Caco-2 (cell line): Measurements from ENCODE around the gene APRT. TPM values are rescaled to one million over a fixed set of nuclear protein-coding genes. Genes with fewer than 3 reads are reported as not detected.
A peak's percentile ranks its signal among the peaks of the same experiment; 100 is the strongest.

Experiments used
- BruUV-seq: library from RNA; stranded (reverse); fragments of 400-500 nt; replicated peaks from 2 replicates; lab custom pipeline; 2021; lab: Mats Ljungman, UMichigan
- CTCF ChIA-PET: fragments of 300-600 bp; sonication (Branson Sonifier 250); formaldehyde crosslinking; loops from one replicate; lab custom pipeline; 2022; ENCODE audit warnings: antibody characterized with exemption; lab: Charles Lee
- POLR2A ChIA-PET: fragments of 300-600 bp; sonication (Branson Sonifier 250); formaldehyde crosslinking; loops from one replicate; lab custom pipeline; 2022; ENCODE audit warnings: antibody characterized with exemption; lab: Charles Lee
- DNase-seq, 2 experiments: peaks; one replicate each; pipeline versions ENCODE4 v3.0.0 to v3.0.0-alpha.2; 2020 to 2022
- H3K27me3 ChIP-seq: replicated peaks from 2 replicates; pipeline ENCODE4 v1.6.0; 2011; ENCODE audit warnings: low read length; ENCODE audit not compliant: control insufficient read depth, insufficient read depth
- H3K36me3 ChIP-seq: 2 replicates; pipeline ENCODE4 v1.5.1; 2011; ENCODE audit warnings: low read length; ENCODE audit not compliant: control insufficient read depth, insufficient read depth
- H3K4me1 ChIP-seq: fragments of 250-450 bp; sonication (Bioruptor Pico); 2 replicates; pipeline ENCODE4 v1.5.1; 2020; ENCODE audit warnings: mild to moderate bottlenecking
- H3K4me3 ChIP-seq: 2 replicates; pipeline ENCODE4 v1.5.1; 2011; ENCODE audit warnings: low read depth, mild to moderate bottlenecking, control low read depth, low read length
- H3K9me3 ChIP-seq: fragments of 250-450 bp; sonication (Bioruptor Pico); 2 replicates; pipeline ENCODE4 v1.5.1; 2020; ENCODE audit warnings: mild to moderate bottlenecking, moderate library complexity
- H3K27ac Mint-ChIP-seq: one replicate; pipeline ENCODE4 v1.8.0; 2022; ENCODE audit warnings: mixed read lengths; ENCODE audit not compliant: unreplicated experiment
- H3K27me3 Mint-ChIP-seq: one replicate; pipeline ENCODE4 v1.8.0; 2022; ENCODE audit warnings: mixed read lengths; ENCODE audit not compliant: insufficient read depth, unreplicated experiment
- H3K36me3 Mint-ChIP-seq: one replicate; pipeline ENCODE4 v1.8.0; 2022; ENCODE audit warnings: mild to moderate bottlenecking, mixed read lengths; ENCODE audit not compliant: insufficient read depth, unreplicated experiment
- H3K4me1 Mint-ChIP-seq: one replicate; pipeline ENCODE4 v1.8.0; 2022; ENCODE audit warnings: low read depth, mixed read lengths; ENCODE audit not compliant: unreplicated experiment
- H3K4me3 Mint-ChIP-seq: one replicate; pipeline ENCODE4 v1.8.0; 2022; ENCODE audit warnings: mild to moderate bottlenecking, moderate library complexity, mixed read lengths; ENCODE audit not compliant: unreplicated experiment
- H3K9me3 Mint-ChIP-seq: one replicate; pipeline ENCODE4 v1.8.0; 2022; ENCODE audit warnings: mixed read lengths; ENCODE audit not compliant: unreplicated experiment
- intact Hi-C: fragments of 100-400 bp; cut with micrococcal nuclease; formaldehyde crosslinking; loops from one replicate; pipeline ENCODE4 v1.10.0; 2022; ENCODE audit not compliant: unreplicated experiment
- total RNA-seq: library from RNA; stranded (reverse); gene quantifications from 2 replicates; pipeline ENCODE4 v1.2.3, GENCODE V29; 2022
- TF ChIP-seq, protein P1 (sequence below), 2 experiments: fragments of 200-600 bp in 1 of 2; IDR thresholded peaks; 1 replicate in 1 of 2; 2 replicates in 1 of 2; pipeline versions ENCODE4 v1.5.1 to v1.8.0; 2011 to 2022; ENCODE audit warnings: antibody characterized with exemption in 1 of 2, control low read depth in 1 of 2, inconsistent platforms in 1 of 2, low read depth in 1 of 2, low read length in 1 of 2, mild to moderate bottlenecking in 1 of 2, moderate library complexity in 1 of 2; ENCODE audit not compliant: insufficient read depth in 1 of 2, severe bottlenecking in 1 of 2, unreplicated experiment in 1 of 2

APRT gene
- total RNA-seq, 1 experiment from 2014 or later, result 251 TPM

DNA sequence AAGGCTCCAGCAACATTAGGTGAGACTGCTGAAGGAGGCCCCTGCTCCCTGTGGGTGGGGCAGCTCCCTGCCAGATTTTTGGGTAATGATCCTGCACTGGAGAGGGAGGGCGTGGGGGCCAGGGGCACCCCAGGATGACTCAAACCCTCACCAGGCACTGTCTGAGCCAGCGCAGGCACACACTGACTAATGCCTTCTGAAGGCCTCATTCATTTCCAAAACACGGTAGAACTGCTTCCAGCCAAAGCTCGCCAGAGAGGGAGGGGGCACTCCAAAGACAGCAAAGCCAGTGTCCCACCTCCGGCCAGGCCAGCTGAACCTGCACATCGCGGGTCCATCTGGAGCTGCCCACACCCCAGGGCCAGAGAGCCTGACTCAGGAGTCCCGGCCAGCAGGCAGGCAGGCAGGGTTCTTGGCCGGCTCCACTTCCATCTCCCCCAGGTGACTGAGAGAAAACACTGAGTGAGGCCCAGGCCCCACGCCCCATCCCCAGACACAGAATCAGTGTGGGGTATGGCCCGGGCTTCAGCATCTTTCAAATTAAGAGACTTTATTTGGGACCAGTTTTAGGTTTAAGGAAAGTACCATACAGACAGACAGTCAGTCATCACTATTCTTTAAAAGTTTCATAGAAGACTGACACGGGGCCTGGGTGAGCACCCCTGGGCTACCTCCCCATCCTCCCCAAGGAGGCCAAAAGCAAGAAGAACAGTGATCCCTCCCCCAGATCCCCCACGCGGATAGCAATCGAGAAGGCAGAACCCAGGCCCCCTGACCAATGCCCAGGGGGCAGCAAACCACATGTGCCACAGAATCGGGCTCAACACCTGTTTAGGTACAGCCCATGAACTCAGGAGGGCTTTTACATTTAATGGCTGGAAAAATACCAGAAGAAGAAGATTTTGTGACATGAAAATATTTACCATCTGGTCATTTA is 29.0 kb downstream of the APRT start:
- DNase-seq, result no peak
- Mint-ChIP-seq H3K27me3 (no peaks in the 10 kb centered on the region), H3K4me1 (peaks cover 32% of the 10 kb centered on the region), H3K9me3 (no peaks in the 10 kb centered on the region), H3K36me3 (peaks cover 36% of the 10 kb centered on the region), H3K4me3 (peak overlapping the region; percentile 69), H3K27ac (peak overlapping the region; percentile 43)
- Histone ChIP-seq H3K4me3 (no peak overlapping the region), H3K27me3 (no peaks in the 10 kb centered on the region), H3K36me3 (no peaks in the 10 kb centered on the region), H3K4me1 (peaks cover 52% of the 10 kb centered on the region), H3K9me3 (no peaks in the 10 kb centered on the region)
- POLR2A ChIA-PET, result interaction anchor here (1.0 to 1.6 kb wide), 3 partner anchors 9 to 26 kb away, joined by 3 to 11 read pairs (median 3); no protein-coding TSS in a partner anchor
- CTCF ChIA-PET, result interaction anchor here (1.3 to 4.5 kb wide), 4 partner anchors 9 to 46 kb away, joined by 3 to 45 read pairs (median 16); no protein-coding TSS in a partner anchor
- TF ChIP-seq, protein P1, sequence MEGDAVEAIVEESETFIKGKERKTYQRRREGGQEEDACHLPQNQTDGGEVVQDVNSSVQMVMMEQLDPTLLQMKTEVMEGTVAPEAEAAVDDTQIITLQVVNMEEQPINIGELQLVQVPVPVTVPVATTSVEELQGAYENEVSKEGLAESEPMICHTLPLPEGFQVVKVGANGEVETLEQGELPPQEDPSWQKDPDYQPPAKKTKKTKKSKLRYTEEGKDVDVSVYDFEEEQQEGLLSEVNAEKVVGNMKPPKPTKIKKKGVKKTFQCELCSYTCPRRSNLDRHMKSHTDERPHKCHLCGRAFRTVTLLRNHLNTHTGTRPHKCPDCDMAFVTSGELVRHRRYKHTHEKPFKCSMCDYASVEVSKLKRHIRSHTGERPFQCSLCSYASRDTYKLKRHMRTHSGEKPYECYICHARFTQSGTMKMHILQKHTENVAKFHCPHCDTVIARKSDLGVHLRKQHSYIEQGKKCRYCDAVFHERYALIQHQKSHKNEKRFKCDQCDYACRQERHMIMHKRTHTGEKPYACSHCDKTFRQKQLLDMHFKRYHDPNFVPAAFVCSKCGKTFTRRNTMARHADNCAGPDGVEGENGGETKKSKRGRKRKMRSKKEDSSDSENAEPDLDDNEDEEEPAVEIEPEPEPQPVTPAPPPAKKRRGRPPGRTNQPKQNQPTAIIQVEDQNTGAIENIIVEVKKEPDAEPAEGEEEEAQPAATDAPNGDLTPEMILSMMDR (IDR thresholded peaks at IDR 0.05; ENCODE audit: insufficient read depth in 1 of 2, low read depth in 1 of 2, low read length in 1 of 2, severe bottlenecking in 1 of 2, unreplicated experiment in 1 of 2), result no peak
- intact Hi-C loops, result no loop called here
- BruUV-seq, result no TSS peak

DNA sequence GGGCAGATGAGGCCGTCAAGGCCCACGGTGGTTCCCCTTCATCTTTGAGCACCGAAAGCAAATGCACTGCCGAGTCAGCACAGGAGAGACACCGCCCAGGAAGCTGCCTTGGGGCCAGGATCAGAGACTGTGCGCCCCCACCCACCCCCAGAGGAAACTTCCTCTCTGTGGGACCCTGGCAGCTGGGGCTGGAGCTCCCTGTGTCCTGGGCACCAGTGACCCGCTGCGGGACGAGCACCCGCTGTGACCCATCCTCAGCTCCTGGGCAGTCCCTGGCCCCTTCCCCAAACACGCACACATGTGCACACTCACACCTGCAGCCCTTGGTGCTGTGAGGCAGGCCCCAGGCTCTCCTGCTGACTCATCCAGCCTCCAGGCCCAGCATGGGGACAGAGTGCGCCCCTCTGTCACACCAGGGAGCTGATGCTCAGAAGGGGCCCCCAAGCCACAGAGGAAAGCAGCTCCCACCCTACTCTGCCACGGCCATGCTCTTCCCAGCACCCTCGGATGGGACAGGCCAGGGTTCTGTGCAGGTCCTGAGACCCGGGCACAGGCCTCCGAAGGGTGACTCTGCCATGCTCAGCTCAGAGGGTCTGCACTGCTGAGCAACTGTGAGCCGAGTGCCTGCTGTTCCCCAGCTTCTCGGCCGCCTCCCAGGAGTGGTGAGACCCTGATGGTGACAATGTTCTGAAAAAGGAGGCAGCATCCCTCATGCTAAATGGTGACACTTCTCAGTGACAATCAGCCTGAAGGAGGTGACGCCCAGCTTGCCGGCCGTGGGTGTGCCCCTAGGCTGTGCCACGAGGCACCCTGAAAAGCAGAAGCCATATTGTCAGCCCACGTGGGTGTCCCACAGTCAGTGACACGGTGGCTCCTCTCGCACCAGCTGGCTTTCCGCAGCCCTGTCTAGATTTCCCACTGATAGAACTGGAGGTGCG is 30.3 kb downstream of the APRT start:
- H3K4me1 Mint-ChIP-seq, result peaks cover 32% of the 10 kb centered on the region
- no peaks in the 10 kb centered on the region for H3K27me3 Mint-ChIP-seq
- intact Hi-C loops, result no loop called here
- Histone ChIP-seq H3K4me1 (peaks cover 52% of the 10 kb centered on the region), H3K9me3 (no peaks in the 10 kb centered on the region), H3K4me3 (no peak overlapping the region), H3K27me3 (no peaks in the 10 kb centered on the region), H3K36me3 (no peaks in the 10 kb centered on the region)
- H3K4me3 Mint-ChIP-seq, result peak overlapping the region; percentile 34
- no peak for DNase-seq
- TF ChIP-seq, protein P1 (IDR thresholded peaks at IDR 0.05; ENCODE audit: insufficient read depth in 1 of 2, low read depth in 1 of 2, low read length in 1 of 2, severe bottlenecking in 1 of 2, unreplicated experiment in 1 of 2), result no peak
- H3K36me3 Mint-ChIP-seq, result peaks cover 40% of the 10 kb centered on the region
- BruUV-seq, result no TSS peak
- H3K9me3 Mint-ChIP-seq, result no peaks in the 10 kb centered on the region
- H3K27ac Mint-ChIP-seq, result peak overlapping the region; percentile 43
- CTCF ChIA-PET, result interaction anchor here (1.2 to 4.5 kb wide), 4 partner anchors 12 to 44 kb away, joined by 3 to 45 read pairs (median 16); no protein-coding TSS in a partner anchor
- POLR2A ChIA-PET, result interaction anchor here (1.0 to 1.6 kb wide), 2 partner anchors 17 to 27 kb away, joined by 3 to 4 read pairs; no protein-coding TSS in a partner anchor
